Activated T-helper 1 cell treated with anti-CD3 and anti-CD28 coated beads, Interleukin-12 subunit alpha, Interleukin-12 subunit beta, Interleukin-2, Interleukin-4 antibody, amounts not matched to agents 30 ng/mL and 10 ng/mL and 1 ng/mL, durations not matched to agents 14 hours and 24 hours and 36 hours (primary cell): Measurements from ENCODE around the gene CD2. TPM values are rescaled to one million over a fixed set of nuclear protein-coding genes. Genes with fewer than 3 reads are reported as not detected.
A peak's percentile ranks its signal among the peaks of the same experiment; 100 is the strongest.

Experiments
- DNase-seq: peaks from one replicate; pipeline ENCODE4 v3.0.0; 2021; ENCODE audit warnings: low spot score
- H3K27ac Mint-ChIP-seq: one replicate; pipeline ENCODE4 v1.8.0; 2021; ENCODE audit warnings: mild to moderate bottlenecking, mixed read lengths
- H3K27me3 Mint-ChIP-seq: one replicate; pipeline ENCODE4 v1.8.0; 2022; ENCODE audit warnings: mild to moderate bottlenecking, moderate library complexity, mixed read lengths; ENCODE audit not compliant: insufficient read depth
- H3K36me3 Mint-ChIP-seq: one replicate; pipeline ENCODE4 v1.8.0; 2021; ENCODE audit warnings: low read depth, mixed read lengths
- H3K4me1 Mint-ChIP-seq: one replicate; pipeline ENCODE4 v1.8.0; 2021; ENCODE audit warnings: low read depth, mixed read lengths
- H3K4me3 Mint-ChIP-seq: one replicate; pipeline ENCODE4 v1.8.0; 2021; ENCODE audit warnings: mild to moderate bottlenecking, moderate library complexity, mixed read lengths
- H3K9me3 Mint-ChIP-seq: one replicate; pipeline ENCODE4 v1.8.0; 2021; ENCODE audit warnings: mixed read lengths
- intact Hi-C: fragments of 100-400 bp; cut with micrococcal nuclease; formaldehyde crosslinking; loops from one replicate; pipeline ENCODE4 v1.15.1; 2024
- total RNA-seq: library from RNA; stranded (reverse); gene quantifications from 2 replicates; pipeline ENCODE4 v1.2.3, GENCODE V29; 2022

CD2 gene
- 651 and 685 TPM in 2 replicates for total RNA-seq

- peak within 1 kb of the TSS; percentile 97 for H3K4me3 Mint-ChIP-seq
- peaks cover 10% of the 10 kb centered on the region for H3K9me3 Mint-ChIP-seq
- intact Hi-C loops: loop anchor here (1.0 to 2.0 kb wide), 5 partner anchors 9 to 306 kb away; partner anchors contain the start of gene TTF2
- H3K27ac Mint-ChIP-seq: peak within 1 kb of the TSS; percentile 97
- DNase-seq: peak; percentile 61
- peaks cover 54% of the 10 kb centered on the region for H3K36me3 Mint-ChIP-seq
- H3K4me1 Mint-ChIP-seq: peaks cover 46% of the 10 kb centered on the region
- H3K27me3 Mint-ChIP-seq: no peaks in the 10 kb centered on the region
These were observed at the start of gene CD2 for GRCh38 chr1:116754198-116754977. Gene CD2, plus strand, starts transcription at chr1:116754430. Its CDS starts 63 bp downstream, at chr1:116754493.

GRCh38 chr1:116706123-116706522, 48.1 kb upstream of the CD2 start:
- no peak for DNase-seq
- Mint-ChIP-seq H3K27ac (no peak overlapping the region), H3K4me1 (peaks cover 5% of the 10 kb centered on the region), H3K4me3 (no peak overlapping the region), H3K9me3 (peaks cover 10% of the 10 kb centered on the region), H3K27me3 (peaks cover 2% of the 10 kb centered on the region), H3K36me3 (no peaks in the 10 kb centered on the region)
- intact Hi-C loops: no loop called here

- H3K27ac Mint-ChIP-seq: no peak overlapping the region
- DNase-seq: no peak
- intact Hi-C loops: no loop called here
- peaks cover 2% of the 10 kb centered on the region for H3K27me3 Mint-ChIP-seq
- peaks cover 10% of the 10 kb centered on the region for H3K9me3 Mint-ChIP-seq
- peaks cover 8% of the 10 kb centered on the region for H3K4me1 Mint-ChIP-seq
- H3K4me3 Mint-ChIP-seq: no peak overlapping the region
- no peaks in the 10 kb centered on the region for H3K36me3 Mint-ChIP-seq
These were observed 47.4 kb upstream of the CD2 start for GRCh38 chr1:116706841-116707240.

GRCh38 chr1:116708255-116708900, 45.9 kb upstream of the CD2 start:
- peaks cover 15% of the 10 kb centered on the region for H3K4me1 Mint-ChIP-seq
- peaks cover 10% of the 10 kb centered on the region for H3K9me3 Mint-ChIP-seq
- DNase-seq: no peak
- no peak overlapping the region for H3K27ac Mint-ChIP-seq
- intact Hi-C loops: no loop called here
- no peaks in the 10 kb centered on the region for H3K36me3 Mint-ChIP-seq
- peaks cover 2% of the 10 kb centered on the region for H3K27me3 Mint-ChIP-seq
- no peak overlapping the region for H3K4me3 Mint-ChIP-seq

GRCh38 chr1:116709666-116710167, 44.5 kb upstream of the CD2 start:
- intact Hi-C loops: no loop called here
- DNase-seq: no peak
- no peaks in the 10 kb centered on the region for H3K36me3 Mint-ChIP-seq
- peaks cover 2% of the 10 kb centered on the region for H3K27me3 Mint-ChIP-seq
- peaks cover 15% of the 10 kb centered on the region for H3K4me1 Mint-ChIP-seq
- H3K9me3 Mint-ChIP-seq: peaks cover 10% of the 10 kb centered on the region
- H3K4me3 Mint-ChIP-seq: no peak overlapping the region
- no peak overlapping the region for H3K27ac Mint-ChIP-seq

GRCh38 chr1:116710420-116711262, 43.6 kb upstream of the CD2 start:
- intact Hi-C loops: no loop called here
- H3K36me3 Mint-ChIP-seq: no peaks in the 10 kb centered on the region

GRCh38 chr1:116711263-116711840, 42.9 kb upstream of the CD2 start:
- H3K9me3 Mint-ChIP-seq: peaks cover 5% of the 10 kb centered on the region
- H3K4me1 Mint-ChIP-seq: peaks cover 15% of the 10 kb centered on the region
- H3K36me3 Mint-ChIP-seq: no peaks in the 10 kb centered on the region
- no peak overlapping the region for H3K27ac Mint-ChIP-seq
- DNase-seq: no peak
- no peak overlapping the region for H3K4me3 Mint-ChIP-seq
- peaks cover 2% of the 10 kb centered on the region for H3K27me3 Mint-ChIP-seq
- intact Hi-C loops: no loop called here

More at GRCh38 chr1:116710420-116711262, 43.6 kb upstream of the CD2 start:
- no peak for DNase-seq
- Mint-ChIP-seq H3K4me1 (peaks cover 15% of the 10 kb centered on the region), H3K4me3 (no peak overlapping the region), H3K27ac (no peak overlapping the region), H3K27me3 (peaks cover 2% of the 10 kb centered on the region), H3K9me3 (peaks cover 10% of the 10 kb centered on the region)

- Mint-ChIP-seq H3K4me3 (no peak overlapping the region), H3K4me1 (peaks cover 15% of the 10 kb centered on the region), H3K27me3 (peaks cover 5% of the 10 kb centered on the region), H3K36me3 (no peaks in the 10 kb centered on the region), H3K9me3 (peaks cover 4% of the 10 kb centered on the region), H3K27ac (no peak overlapping the region)
- DNase-seq: no peak
- intact Hi-C loops: no loop called here
These were observed 41.7 kb upstream of the CD2 start for GRCh38 chr1:116712510-116712909.

- H3K27ac Mint-ChIP-seq: no peak overlapping the region
- H3K4me1 Mint-ChIP-seq: peaks cover 15% of the 10 kb centered on the region
- no peak overlapping the region for H3K4me3 Mint-ChIP-seq
- no peak for DNase-seq
- peaks cover 5% of the 10 kb centered on the region for H3K27me3 Mint-ChIP-seq
- intact Hi-C loops: no loop called here
- peaks cover 4% of the 10 kb centered on the region for H3K9me3 Mint-ChIP-seq
- no peaks in the 10 kb centered on the region for H3K36me3 Mint-ChIP-seq
These were observed 40.8 kb upstream of the CD2 start for GRCh38 chr1:116713474-116713873.

GRCh38 chr1:116716391-116716790, 37.8 kb upstream of the CD2 start:
- intact Hi-C loops: no loop called here
- peaks cover 7% of the 10 kb centered on the region for H3K4me1 Mint-ChIP-seq
- no peak overlapping the region for H3K27ac Mint-ChIP-seq
- H3K9me3 Mint-ChIP-seq: peaks cover 4% of the 10 kb centered on the region
- peaks cover 5% of the 10 kb centered on the region for H3K27me3 Mint-ChIP-seq
- H3K4me3 Mint-ChIP-seq: no peak overlapping the region
- H3K36me3 Mint-ChIP-seq: no peaks in the 10 kb centered on the region
- DNase-seq: no peak

GRCh38 chr1:116717318-116717717, 36.9 kb upstream of the CD2 start:
- no peak for DNase-seq
- no peaks in the 10 kb centered on the region for H3K36me3 Mint-ChIP-seq
- no peak overlapping the region for H3K27ac Mint-ChIP-seq
- peaks cover 5% of the 10 kb centered on the region for H3K27me3 Mint-ChIP-seq
- intact Hi-C loops: no loop called here
- H3K4me1 Mint-ChIP-seq: peaks cover 5% of the 10 kb centered on the region
- H3K9me3 Mint-ChIP-seq: peaks cover 4% of the 10 kb centered on the region
- H3K4me3 Mint-ChIP-seq: no peak overlapping the region

- no peaks in the 10 kb centered on the region for H3K36me3 Mint-ChIP-seq
- DNase-seq: no peak
- peaks cover 4% of the 10 kb centered on the region for H3K9me3 Mint-ChIP-seq
- H3K4me3 Mint-ChIP-seq: no peak overlapping the region
- intact Hi-C loops: loop anchor here (5.0 kb wide), 1 partner anchor 402 kb away; the partner anchor contains the start of gene TRIM45
- H3K27ac Mint-ChIP-seq: no peak overlapping the region
- peaks cover 6% of the 10 kb centered on the region for H3K4me1 Mint-ChIP-seq
- peaks cover 5% of the 10 kb centered on the region for H3K27me3 Mint-ChIP-seq
These were observed 33.7 kb upstream of the CD2 start for GRCh38 chr1:116720364-116721038.
